Activated T-cell treated with anti-CD3 and anti-CD28 coated beads, Interleukin-2, amount 50 U/mL, for 24 hours (primary cell): ENCODE data around the gene PIP4K2C.
"Not testable (repeated sequence)": the region's sequence is repeated elsewhere in the genome, so short reads cannot be mapped to it uniquely, and the experiment has no call there.

ENCODE experiments used
- DNase-seq: peaks from one replicate; pipeline ENCODE4 v3.0.0-alpha.2; 2020
- H3K27ac Mint-ChIP-seq: 2 replicates; pipeline ENCODE4 v1.8.0; 2020; ENCODE audit warnings: mild to moderate bottlenecking, mixed read lengths
- H3K27me3 Mint-ChIP-seq: 2 replicates; pipeline ENCODE4 v1.8.0; 2020; ENCODE audit warnings: mixed read lengths
- H3K36me3 Mint-ChIP-seq: 2 replicates; pipeline ENCODE4 v1.8.0; 2020; ENCODE audit warnings: low read depth, mixed read lengths
- H3K4me1 Mint-ChIP-seq: 2 replicates; pipeline ENCODE4 v1.8.0; 2020; ENCODE audit warnings: low read depth, mixed read lengths
- H3K4me3 Mint-ChIP-seq: 2 replicates; pipeline ENCODE4 v1.8.0; 2020; ENCODE audit warnings: mild to moderate bottlenecking, moderate library complexity, mixed read lengths
- H3K9me3 Mint-ChIP-seq: 2 replicates; pipeline ENCODE4 v1.8.0; 2020; ENCODE audit warnings: mixed read lengths

PIP4K2C gene

DNA sequence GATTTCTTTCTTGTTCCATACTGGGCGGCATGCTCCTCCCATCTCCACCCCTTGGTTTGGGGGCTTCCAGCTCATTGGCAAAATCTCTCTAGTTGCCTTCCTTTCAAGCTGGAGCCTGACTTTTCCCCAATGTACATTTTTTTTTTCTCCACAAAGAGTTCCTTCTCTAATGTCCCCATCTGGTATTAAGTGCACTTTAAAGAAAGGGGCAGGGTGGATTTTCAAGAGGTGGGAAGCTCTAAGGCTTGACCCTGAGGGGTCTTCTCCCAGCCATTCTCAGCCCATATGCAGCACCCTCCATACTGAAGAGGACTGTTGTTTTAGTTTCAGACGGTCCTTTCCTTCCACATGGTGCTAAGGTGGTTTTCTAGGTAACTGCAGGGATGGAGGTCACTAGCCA, 5.8 kb upstream of the PIP4K2C start:
- no peaks in the 10 kb centered on the region for H3K36me3 Mint-ChIP-seq
- H3K4me3 Mint-ChIP-seq, result no peak overlapping the region
- no peak overlapping the region for H3K27ac Mint-ChIP-seq
- peaks cover 3% of the 10 kb centered on the region for H3K27me3 Mint-ChIP-seq
- H3K4me1 Mint-ChIP-seq, result peaks cover 3% of the 10 kb centered on the region
- no peak for DNase-seq
- no peaks in the 10 kb centered on the region for H3K9me3 Mint-ChIP-seq

DNA sequence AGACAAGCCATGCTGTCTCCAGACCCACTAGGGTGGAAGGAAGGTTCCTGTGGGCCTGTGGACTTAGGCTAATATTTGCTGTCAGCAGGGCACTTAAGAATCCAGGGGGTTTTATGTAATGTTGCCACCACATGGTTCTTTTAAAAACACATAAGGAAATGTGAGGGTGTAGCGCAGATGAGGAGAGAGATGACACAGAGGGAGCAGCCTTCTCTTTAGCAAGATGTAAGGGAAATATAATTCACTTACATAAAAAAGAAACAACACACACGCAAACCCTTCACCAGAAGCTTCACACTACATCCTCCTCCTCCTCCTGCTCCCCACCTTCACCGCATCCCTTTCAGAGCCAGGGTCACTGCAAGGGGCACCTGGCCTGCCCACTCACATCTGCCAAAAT, 4.9 kb upstream of the PIP4K2C start:
- Mint-ChIP-seq H3K4me3 (no peak overlapping the region), H3K9me3 (no peaks in the 10 kb centered on the region), H3K4me1 (peaks cover 10% of the 10 kb centered on the region), H3K27me3 (peaks cover 3% of the 10 kb centered on the region), H3K36me3 (peaks cover 1% of the 10 kb centered on the region), H3K27ac (no peak overlapping the region)
- no peak for DNase-seq

- DNase-seq, result no peak
- no peak overlapping the region for H3K27ac Mint-ChIP-seq
- H3K4me1 Mint-ChIP-seq, result peaks cover 15% of the 10 kb centered on the region
- peaks cover 5% of the 10 kb centered on the region for H3K36me3 Mint-ChIP-seq
- H3K27me3 Mint-ChIP-seq, result peaks cover 3% of the 10 kb centered on the region
- no peak overlapping the region for H3K4me3 Mint-ChIP-seq
- H3K9me3 Mint-ChIP-seq, result no peaks in the 10 kb centered on the region
Measured at GRCh38 chr12:57586832-57587429, 4.1 kb upstream of the PIP4K2C start.

DNA sequence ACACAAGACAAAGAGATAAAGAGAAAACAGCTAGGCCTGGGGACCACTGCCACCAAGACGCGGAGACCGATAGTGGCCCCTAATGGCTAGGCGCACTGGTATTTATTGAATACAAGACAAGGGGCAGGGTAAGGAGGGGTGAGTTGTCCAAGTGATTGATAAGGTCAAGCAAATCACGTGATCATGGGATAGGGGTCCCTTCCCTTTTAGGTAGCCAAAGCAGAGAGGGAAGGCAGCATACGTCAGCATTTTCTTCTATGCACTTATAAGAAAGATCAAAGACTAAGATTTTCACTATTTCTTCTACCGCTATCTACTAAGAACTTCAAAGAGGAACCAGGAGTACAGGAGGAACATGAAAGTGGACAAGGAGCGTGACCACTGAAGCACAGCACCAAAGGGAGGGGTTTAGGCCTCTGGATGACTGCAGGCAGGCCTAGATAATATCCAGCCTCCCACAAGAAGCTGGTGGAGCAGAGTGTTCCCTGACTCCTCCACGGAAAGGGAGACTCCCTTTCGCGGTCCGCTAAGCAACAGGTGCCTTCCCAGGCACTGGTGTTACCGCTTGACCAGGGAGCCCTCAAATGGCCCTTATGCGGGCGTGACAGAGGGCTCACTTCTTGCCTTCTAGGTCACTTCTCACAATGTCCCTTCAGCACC, 1.9 kb upstream of the PIP4K2C start:
- H3K9me3 Mint-ChIP-seq, H3K36me3 Mint-ChIP-seq, H3K27ac Mint-ChIP-seq, H3K4me3 Mint-ChIP-seq, DNase-seq, H3K27me3 Mint-ChIP-seq: not testable (repeated sequence)
- peaks cover 27% of the 10 kb centered on the region for H3K4me1 Mint-ChIP-seq

DNA sequence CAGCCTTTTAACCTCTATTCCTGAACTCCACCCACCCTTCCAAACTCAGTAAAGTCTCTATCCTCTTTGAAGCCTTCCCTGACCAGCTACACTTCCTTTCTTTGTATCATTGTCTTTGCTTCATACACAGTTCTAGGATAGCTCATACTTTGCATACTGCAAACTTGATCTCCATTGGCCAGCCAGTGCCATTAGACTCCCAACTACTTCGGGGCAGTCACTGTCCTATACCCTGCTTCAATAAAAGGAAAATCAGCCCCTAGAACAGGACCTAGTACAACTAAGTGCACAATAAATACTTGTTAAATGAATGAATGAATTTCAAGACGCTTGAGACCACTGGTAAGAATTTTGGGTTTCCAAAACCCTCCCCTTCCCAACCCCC, 521 bp upstream of the PIP4K2C start:
- Mint-ChIP-seq H3K4me3 (peak overlapping the region; percentile 87), H3K27me3 (no peaks in the 10 kb centered on the region), H3K4me1 (peaks cover 28% of the 10 kb centered on the region), H3K36me3 (peaks cover 20% of the 10 kb centered on the region), H3K9me3 (no peaks in the 10 kb centered on the region), H3K27ac (peak overlapping the region; percentile 86)
- DNase-seq, result no peak

DNA sequence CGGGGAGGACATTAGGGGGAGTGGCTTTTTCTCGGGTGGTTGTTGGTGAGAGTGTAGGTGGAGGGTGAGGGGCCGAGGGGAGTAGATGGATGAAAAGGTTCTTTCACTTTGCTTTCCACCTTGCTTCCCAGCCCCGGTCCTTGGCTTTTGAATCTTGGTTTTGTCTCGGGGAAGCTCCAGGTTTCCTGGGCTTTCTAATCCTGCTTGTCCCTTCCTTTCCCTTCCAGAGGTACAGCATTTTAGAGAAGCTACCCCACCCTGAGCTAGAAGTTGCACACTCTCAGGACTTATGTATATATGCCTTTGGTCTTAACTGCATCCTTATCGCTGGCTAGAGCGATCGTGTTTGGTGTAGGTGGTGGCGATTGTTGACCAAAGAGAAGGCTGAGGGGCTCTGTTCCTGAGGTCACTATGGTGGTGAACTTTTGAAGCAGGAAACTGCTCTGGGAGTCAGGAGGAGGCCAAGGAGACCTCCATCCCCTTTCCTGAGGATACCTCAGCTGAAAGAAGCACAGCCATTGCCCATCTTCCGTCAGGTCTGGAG, 862 bp downstream of the PIP4K2C start:
- H3K27me3 Mint-ChIP-seq, result no peaks in the 10 kb centered on the region
- H3K27ac Mint-ChIP-seq, result peak overlapping the region; percentile 84
- no peaks in the 10 kb centered on the region for H3K9me3 Mint-ChIP-seq
- peak overlapping the region; percentile 87 for H3K4me3 Mint-ChIP-seq
- H3K36me3 Mint-ChIP-seq, result peaks cover 32% of the 10 kb centered on the region
- H3K4me1 Mint-ChIP-seq, result peaks cover 28% of the 10 kb centered on the region
- DNase-seq, result no peak

- H3K27me3 Mint-ChIP-seq, result no peaks in the 10 kb centered on the region
- H3K4me3 Mint-ChIP-seq, result peak overlapping the region; percentile 87
- peaks cover 28% of the 10 kb centered on the region for H3K4me1 Mint-ChIP-seq
- H3K9me3 Mint-ChIP-seq, result no peaks in the 10 kb centered on the region
- peaks cover 40% of the 10 kb centered on the region for H3K36me3 Mint-ChIP-seq
- DNase-seq, result no peak
- H3K27ac Mint-ChIP-seq, result no peak overlapping the region
Measured at GRCh38 chr12:57592551-57593165, 1.7 kb downstream of the PIP4K2C start.

GRCh38 chr12:57593187-57593586, 2.2 kb downstream of the PIP4K2C start:
- H3K27me3 Mint-ChIP-seq, result no peaks in the 10 kb centered on the region
- no peaks in the 10 kb centered on the region for H3K9me3 Mint-ChIP-seq
- peaks cover 28% of the 10 kb centered on the region for H3K4me1 Mint-ChIP-seq
- H3K27ac Mint-ChIP-seq, result no peak overlapping the region
- H3K4me3 Mint-ChIP-seq, result no peak overlapping the region
- peaks cover 43% of the 10 kb centered on the region for H3K36me3 Mint-ChIP-seq
- DNase-seq, result no peak

- no peak overlapping the region for H3K27ac Mint-ChIP-seq
Measured at GRCh38 chr12:57600395-57600794, 9.4 kb downstream of the PIP4K2C start.

DNA sequence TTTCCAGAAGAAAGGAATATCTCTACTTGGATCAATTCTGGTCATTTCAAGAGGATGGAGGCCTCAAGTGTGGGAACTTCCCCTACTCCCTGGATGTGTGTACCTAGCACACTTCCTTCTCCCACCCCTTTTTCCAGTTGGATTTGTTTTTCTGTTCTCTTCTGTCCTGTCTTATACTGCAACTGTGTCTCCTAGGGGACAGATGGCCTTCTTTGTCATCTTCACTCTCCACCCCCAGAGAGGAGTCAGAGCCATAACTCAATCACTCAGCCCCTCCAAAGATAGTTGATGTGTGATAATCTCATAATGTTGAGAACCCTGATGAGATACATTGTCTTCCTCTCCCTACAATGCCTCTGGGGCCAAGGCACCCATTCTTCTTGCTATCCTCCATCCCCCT, 11.6 kb downstream of the PIP4K2C start:
- H3K27ac Mint-ChIP-seq, result no peak overlapping the region
- DNase-seq, result no peak
- H3K4me3 Mint-ChIP-seq, result no peak overlapping the region
- H3K36me3 Mint-ChIP-seq, result peaks cover 57% of the 10 kb centered on the region
- H3K27me3 Mint-ChIP-seq, result no peaks in the 10 kb centered on the region
- peaks cover 29% of the 10 kb centered on the region for H3K4me1 Mint-ChIP-seq
- H3K9me3 Mint-ChIP-seq, result no peaks in the 10 kb centered on the region

More at GRCh38 chr12:57600395-57600794, 9.4 kb downstream of the PIP4K2C start:
- DNase-seq, result no peak
- Mint-ChIP-seq H3K27me3 (no peaks in the 10 kb centered on the region), H3K4me3 (no peak overlapping the region), H3K9me3 (no peaks in the 10 kb centered on the region), H3K36me3 (peaks cover 74% of the 10 kb centered on the region), H3K4me1 (peaks cover 22% of the 10 kb centered on the region)

- H3K36me3 Mint-ChIP-seq, result peaks cover 53% of the 10 kb centered on the region
- H3K27me3 Mint-ChIP-seq, result no peaks in the 10 kb centered on the region
Measured at GRCh38 chr12:57603324-57603723, 12.3 kb downstream of the PIP4K2C start.

DNA sequence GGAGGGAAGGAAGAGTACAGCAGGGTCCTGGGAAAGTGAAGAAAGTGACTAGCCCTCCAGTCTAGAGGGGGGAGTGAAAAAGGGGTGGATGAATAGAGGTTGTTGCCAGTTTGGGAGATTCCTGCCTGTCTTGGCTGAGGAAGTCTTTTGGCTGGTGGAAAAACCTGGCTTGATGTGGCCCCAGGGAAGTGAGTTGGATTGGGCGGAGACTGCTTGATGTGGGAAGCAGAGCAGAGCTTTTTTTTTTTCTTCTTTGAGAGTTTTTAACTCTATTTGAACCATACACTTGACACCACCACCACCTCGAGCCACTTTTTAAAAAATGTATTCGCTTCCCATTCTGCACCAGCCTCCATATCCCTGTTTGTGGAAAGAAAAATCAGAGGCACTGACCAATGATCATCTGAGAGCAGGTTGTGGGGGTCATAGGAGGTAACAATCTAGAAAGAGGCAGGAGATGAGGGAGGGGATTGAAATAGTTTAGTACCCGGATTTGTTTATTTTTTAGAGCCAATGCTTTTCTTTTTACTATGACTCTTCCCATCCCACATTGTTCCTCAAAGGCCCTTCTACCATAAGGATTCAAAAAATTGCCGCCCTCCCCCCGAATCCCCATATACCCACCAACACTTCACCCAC, 12.9 kb downstream of the PIP4K2C start:
- Mint-ChIP-seq H3K27ac (peak overlapping the region; percentile 85), H3K4me1 (peaks cover 29% of the 10 kb centered on the region), H3K9me3 (no peaks in the 10 kb centered on the region)

More at GRCh38 chr12:57603324-57603723, 12.3 kb downstream of the PIP4K2C start:
- Mint-ChIP-seq H3K4me3 (peak overlapping the region; percentile 79), H3K4me1 (peaks cover 29% of the 10 kb centered on the region), H3K9me3 (no peaks in the 10 kb centered on the region), H3K27ac (no peak overlapping the region)
- DNase-seq, result no peak

GRCh38 chr12:57604454-57604991, 13.5 kb downstream of the PIP4K2C start, which contains the start of gene DTX3:
TSS of gene DTX3 (plus strand) at chr12:57604824. CDS start at chr12:57606518, 1,694 bp downstream.
- peak within 1 kb of the TSS; percentile 79 for H3K4me3 Mint-ChIP-seq
- H3K4me1 Mint-ChIP-seq, result peaks cover 29% of the 10 kb centered on the region
- no peaks in the 10 kb centered on the region for H3K27me3 Mint-ChIP-seq
- H3K27ac Mint-ChIP-seq, result peak within 1 kb of the TSS; percentile 86
- peaks cover 43% of the 10 kb centered on the region for H3K36me3 Mint-ChIP-seq
- no peaks in the 10 kb centered on the region for H3K9me3 Mint-ChIP-seq
- peak; percentile 73 for DNase-seq

More for the DNA sequence above, 12.9 kb downstream of the PIP4K2C start:
- Mint-ChIP-seq H3K36me3 (peaks cover 49% of the 10 kb centered on the region), H3K27me3 (no peaks in the 10 kb centered on the region), H3K4me3 (peak overlapping the region; percentile 79)
- DNase-seq, result no peak
